Activated CD8-positive, alpha-beta memory T cell treated with anti-CD3 and anti-CD28 coated beads, Interleukin-2, amount 50 U/mL, for 4 hours (primary cell): Measurements from ENCODE around the gene TMEM138.

Source experiments
- DNase-seq: peaks from one replicate; pipeline ENCODE4 v3.0.0-alpha.2; 2020

The TMEM138 gene

DNA sequence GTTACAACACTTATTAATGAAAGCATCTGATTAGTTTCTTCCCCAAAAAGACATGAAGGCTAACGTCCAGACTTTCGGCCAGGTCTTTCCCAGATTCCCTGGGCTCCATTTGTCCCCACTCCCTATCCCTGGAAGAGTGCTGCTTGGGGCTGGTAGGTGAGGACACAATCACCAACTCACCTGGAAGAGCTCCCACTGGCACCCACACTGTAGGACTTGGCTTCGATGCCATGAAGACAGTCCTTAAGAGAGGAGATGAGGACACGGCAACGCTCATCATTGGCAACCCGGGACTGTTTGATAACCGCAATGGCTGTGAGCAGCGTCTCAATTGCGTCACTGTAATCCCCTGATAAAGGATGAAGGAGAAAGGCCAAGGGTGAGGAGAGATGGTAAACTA, 49.4 kb downstream of the TMEM138 start:
- no peak for DNase-seq

DNA sequence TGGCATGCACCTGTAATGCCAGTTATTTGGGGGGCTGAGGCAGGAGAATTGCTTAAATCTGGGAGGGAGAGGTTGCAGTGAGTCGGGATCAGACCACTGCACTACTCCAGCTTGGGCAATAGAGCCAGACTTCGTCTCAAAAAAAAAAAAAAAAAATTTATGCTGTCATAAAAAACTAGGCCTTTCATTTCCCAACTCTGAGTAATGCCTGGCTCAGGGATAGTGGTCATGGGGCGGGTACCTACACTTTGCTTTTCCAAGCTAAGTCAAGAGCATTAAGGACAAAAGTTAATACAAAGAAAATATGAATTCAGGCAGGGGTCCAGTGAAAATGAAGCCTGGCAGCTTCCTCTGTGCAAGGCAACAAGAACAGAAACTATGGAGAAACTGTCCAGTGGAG, 51.3 kb downstream of the TMEM138 start:
- DNase-seq: no peak

GRCh38 chr11:61414547-61414946, 52.4 kb downstream of the TMEM138 start:
- DNase-seq: no peak

DNA sequence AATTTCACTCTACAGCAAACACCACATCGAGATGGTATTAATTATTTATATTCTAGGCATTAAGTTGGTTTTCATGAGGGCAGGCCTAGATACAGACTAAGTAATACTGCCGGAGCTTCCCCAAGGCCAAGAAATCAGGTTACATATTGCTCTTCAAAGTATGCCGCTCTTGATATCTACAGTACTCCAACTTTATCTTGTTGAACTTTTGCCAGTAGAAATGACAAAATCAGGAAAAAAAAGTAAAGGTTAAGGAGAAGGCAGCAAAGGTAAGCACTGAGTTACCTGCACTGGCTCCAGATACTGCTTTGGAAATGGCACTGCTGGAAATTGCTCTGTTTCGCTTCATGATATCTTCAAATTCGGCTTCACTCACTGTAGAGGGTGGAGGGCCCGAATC, 53.2 kb downstream of the TMEM138 start:
- no peak for DNase-seq

GRCh38 chr11:61416941-61417340, 54.8 kb downstream of the TMEM138 start:
- no peak for DNase-seq

- DNase-seq: no peak
Measured at GRCh38 chr11:61417670-61418069, 55.5 kb downstream of the TMEM138 start.

- DNase-seq: no peak
Measured at GRCh38 chr11:61418136-61418535, 56.0 kb downstream of the TMEM138 start.
